D721Med (cell line): ENCODE data around the gene PIANP.
A peak's percentile ranks its signal among the peaks of the same experiment; 100 is the strongest.

Experiments
- DNase-seq: peaks from one replicate; pipeline ENCODE4 v3.0.0; 2011; ENCODE audit warnings: low spot score; ENCODE audit not compliant: insufficient read length
- FAIRE-seq: peaks from 2 replicates; lab custom pipeline; 2011; peaks lifted over from hg19 to GRCh38; lab: Jason Lieb, UNC
- CTCF ChIP-seq: IDR thresholded peaks from 2 replicates; pipeline ENCODE4 v1.5.1; 2012; ENCODE audit warnings: mild to moderate bottlenecking, control low read depth; ENCODE audit not compliant: insufficient read depth; ENCODE audit errors: missing control alignments

PIANP gene

GRCh38 chr12:6688999-6689882, 11.4 kb downstream of the PIANP start, which contains the start of gene ZNF384:
Gene ZNF384, minus strand, starts transcription at chr12:6689375. Its CDS starts 9,855 bp downstream, at chr12:6679520.
- no peak for TF ChIP-seq CTCF
- FAIRE-seq (no peak), DNase-seq (peak; percentile 82)

DNA sequence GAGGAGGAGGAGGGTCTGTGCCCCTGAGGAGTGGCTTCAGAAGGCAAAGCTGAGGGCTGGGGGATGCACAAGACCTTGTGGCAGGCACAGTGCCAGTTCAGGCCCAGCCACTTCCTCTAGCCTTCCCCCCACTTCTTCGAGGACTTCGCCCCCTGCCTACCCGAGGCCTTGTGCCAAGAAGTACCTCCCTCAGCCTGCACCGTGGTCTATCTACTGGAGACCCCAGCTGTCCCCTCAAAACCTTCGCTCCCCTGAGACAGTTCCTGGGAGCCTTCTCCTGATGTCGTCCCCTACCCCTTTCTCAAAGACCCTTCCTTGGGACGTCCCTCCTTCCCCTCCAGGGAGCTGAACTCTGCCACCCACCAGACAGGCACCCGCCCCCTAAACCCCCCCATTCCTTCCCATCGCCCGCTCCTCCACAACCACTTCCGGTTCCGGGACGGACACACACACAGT, 12.0 kb downstream of the PIANP start:
- peak; percentile 48 for DNase-seq
- no peak for FAIRE-seq
- no peak for TF ChIP-seq CTCF

- no peak for TF ChIP-seq CTCF
- FAIRE-seq (no peak), DNase-seq (no peak)
Measured at GRCh38 chr12:6685814-6686213, 14.8 kb downstream of the PIANP start.

GRCh38 chr12:6684609-6685008, 16.0 kb downstream of the PIANP start:
- no peak for FAIRE-seq
- no peak for DNase-seq
- peak; percentile 50 for TF ChIP-seq CTCF

DNA sequence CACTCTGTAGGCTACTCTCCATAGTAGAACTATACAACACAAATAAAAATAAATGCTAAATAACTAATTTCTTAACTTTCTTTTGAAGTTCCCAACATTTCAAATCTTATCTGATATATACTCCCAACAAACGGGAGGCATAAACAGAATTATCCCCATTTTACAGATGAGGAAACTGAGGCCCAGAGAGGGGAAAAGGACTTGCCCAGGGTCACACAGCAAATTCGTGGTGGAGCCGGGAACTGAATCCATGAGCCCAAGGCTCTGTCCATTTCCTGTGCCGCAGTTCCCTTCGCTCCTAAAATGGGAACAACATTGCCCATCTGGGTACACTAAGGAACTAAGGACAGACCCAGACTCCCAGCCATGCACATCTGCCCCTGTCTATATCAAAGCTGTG, 23.7 kb downstream of the PIANP start:
- TF ChIP-seq CTCF, result no peak
- no peak for DNase-seq
- no peak for FAIRE-seq

GRCh38 chr12:6672143-6672542, 28.5 kb downstream of the PIANP start:
- DNase-seq (no peak), FAIRE-seq (no peak)
- TF ChIP-seq CTCF, result no peak
